ENCODE data around the gene ZNF17. TPM values are rescaled to one million over a fixed set of nuclear protein-coding genes. Genes with fewer than 3 reads are reported as not detected.

The ZNF17 gene
- total RNA-seq, 2 experiments from 2014 or later = 14.9 to 31.4 TPM

- intact Hi-C loops (cut with micrococcal nuclease; ENCODE audit: unreplicated experiment) = loop anchor here (5.0 kb wide), 1 partner anchor 364 kb away; no protein-coding TSS in a partner anchor
- no peak for DNase-seq (ENCODE audit: low spot score)
- CTCF ChIA-PET (ENCODE audit: unreplicated experiment) = no interaction called here
- Histone ChIP-seq H2AFZ (ENCODE audit: low read length) (no peak overlapping the region), H3K27ac (ENCODE audit: low read depth, low read length, poor library complexity, severe bottlenecking) (no peak overlapping the region), H3K79me2 (ENCODE audit: insufficient read depth, low read depth, low read length) (no peaks in the 10 kb centered on the region), H3K9me3 (ENCODE audit: low read length) (no peaks in the 10 kb centered on the region), H4K20me1 (ENCODE audit: insufficient read depth, low read length) (no peaks in the 10 kb centered on the region), H3K9me2 (ENCODE audit: insufficient read depth, low read length) (no peaks in the 10 kb centered on the region), H3K4me1 (ENCODE audit: insufficient read depth, low read length, poor library complexity, severe bottlenecking) (no peaks in the 10 kb centered on the region), H3K4me3 (ENCODE audit: low read depth, low read length, poor library complexity, severe bottlenecking) (no peak overlapping the region), H3K36me3 (ENCODE audit: insufficient read depth, low read length) (no peaks in the 10 kb centered on the region), H3K4me2 (ENCODE audit: low read length) (no peak overlapping the region)
- no TSS peak for BruUV-seq (replicated peaks)
- POLR2A ChIA-PET = no interaction called here
- TF ChIP-seq, protein P1, sequence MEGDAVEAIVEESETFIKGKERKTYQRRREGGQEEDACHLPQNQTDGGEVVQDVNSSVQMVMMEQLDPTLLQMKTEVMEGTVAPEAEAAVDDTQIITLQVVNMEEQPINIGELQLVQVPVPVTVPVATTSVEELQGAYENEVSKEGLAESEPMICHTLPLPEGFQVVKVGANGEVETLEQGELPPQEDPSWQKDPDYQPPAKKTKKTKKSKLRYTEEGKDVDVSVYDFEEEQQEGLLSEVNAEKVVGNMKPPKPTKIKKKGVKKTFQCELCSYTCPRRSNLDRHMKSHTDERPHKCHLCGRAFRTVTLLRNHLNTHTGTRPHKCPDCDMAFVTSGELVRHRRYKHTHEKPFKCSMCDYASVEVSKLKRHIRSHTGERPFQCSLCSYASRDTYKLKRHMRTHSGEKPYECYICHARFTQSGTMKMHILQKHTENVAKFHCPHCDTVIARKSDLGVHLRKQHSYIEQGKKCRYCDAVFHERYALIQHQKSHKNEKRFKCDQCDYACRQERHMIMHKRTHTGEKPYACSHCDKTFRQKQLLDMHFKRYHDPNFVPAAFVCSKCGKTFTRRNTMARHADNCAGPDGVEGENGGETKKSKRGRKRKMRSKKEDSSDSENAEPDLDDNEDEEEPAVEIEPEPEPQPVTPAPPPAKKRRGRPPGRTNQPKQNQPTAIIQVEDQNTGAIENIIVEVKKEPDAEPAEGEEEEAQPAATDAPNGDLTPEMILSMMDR (conservative IDR thresholded peaks at IDR 0.05; ENCODE audit: low read length) = no peak
- TF ChIP-seq EZH2phosphoT487 (IDR thresholded peaks at IDR 0.05; ENCODE audit: borderline replicate concordance, low read depth, low read length) = no peak
Measured at GRCh38 chr19:57466489-57466888, 55.5 kb downstream of the ZNF17 start.

Small RNAs within 50 kb of the gene (small RNA-seq; reads per million reads assigned to genes)
- gene VN1R107P = not detected

Other genes starting within 250 kb of the ZNF17 start
- not detected in 2 replicates for gene DUXA, start 243.7 kb upstream of the ZNF17 start, total RNA-seq (2014; rRNA removed; shearing (Covaris generic))
- gene DUXA, start 243.7 kb upstream of the ZNF17 start, total RNA-seq (2022) = not detected in 2 replicates
- 7.3 and 10.0 TPM in 2 replicates for gene ZNF264, start 219.7 kb upstream of the ZNF17 start, total RNA-seq (2014; rRNA removed; shearing (Covaris generic))
- gene ZNF264, start 219.7 kb upstream of the ZNF17 start, total RNA-seq (2022) = 12.2 and 12.6 TPM in 2 replicates
- gene AURKC, start 180.1 kb upstream of the ZNF17 start, total RNA-seq (2014; rRNA removed; shearing (Covaris generic)) = not detected in 2 replicates
- gene AURKC, start 180.1 kb upstream of the ZNF17 start, total RNA-seq (2022) = 1.1 TPM in 1 of 2 replicates, not detected in the other
- 12.2 and 14.9 TPM in 2 replicates for gene ZNF805, start 170.5 kb upstream of the ZNF17 start, total RNA-seq (2014; rRNA removed; shearing (Covaris generic))
- 8.1 and 10.9 TPM in 2 replicates for gene ZNF805, start 170.5 kb upstream of the ZNF17 start, total RNA-seq (2022)
- 93.4 and 94.7 TPM in 2 replicates for gene ZNF460, start 130.7 kb upstream of the ZNF17 start, total RNA-seq (2014; rRNA removed; shearing (Covaris generic))
- 62.5 and 67.5 TPM in 2 replicates for gene ZNF460, start 130.7 kb upstream of the ZNF17 start, total RNA-seq (2022)
- 11.5 and 14.6 TPM in 2 replicates for gene ZNF543, start 90.7 kb upstream of the ZNF17 start, total RNA-seq (2014; rRNA removed; shearing (Covaris generic))
- gene ZNF543, start 90.7 kb upstream of the ZNF17 start, total RNA-seq (2022) = 9.4 and 10.9 TPM in 2 replicates
- 5.0 and 6.8 TPM in 2 replicates for gene ZNF304, start 59.9 kb upstream of the ZNF17 start, total RNA-seq (2014; rRNA removed; shearing (Covaris generic))
- gene ZNF304, start 59.9 kb upstream of the ZNF17 start, total RNA-seq (2022) = 5.8 and 6.8 TPM in 2 replicates
- 12.7 and 19.3 TPM in 2 replicates for gene TRAPPC2B, start 47.6 kb upstream of the ZNF17 start, total RNA-seq (2014; rRNA removed; shearing (Covaris generic))
- 8.7 and 9.8 TPM in 2 replicates for gene TRAPPC2B, start 47.6 kb upstream of the ZNF17 start, total RNA-seq (2022)
- 2.8 and 3.9 TPM in 2 replicates for gene ZNF547, start 47.6 kb upstream of the ZNF17 start, total RNA-seq (2014; rRNA removed; shearing (Covaris generic))
- gene ZNF547, start 47.6 kb upstream of the ZNF17 start, total RNA-seq (2022) = 4.5 and 4.8 TPM in 2 replicates
- gene ZNF548, start 21.3 kb upstream of the ZNF17 start, total RNA-seq (2014; rRNA removed; shearing (Covaris generic)) = 18.9 and 23.9 TPM in 2 replicates
- 41.8 and 42.4 TPM in 2 replicates for gene ZNF548, start 21.3 kb upstream of the ZNF17 start, total RNA-seq (2022)
- 27.1 and 30.1 TPM in 2 replicates for gene ZNF749, start 24.2 kb downstream of the ZNF17 start, total RNA-seq (2014; rRNA removed; shearing (Covaris generic))
- 14.2 and 18.0 TPM in 2 replicates for gene ZNF749, start 24.2 kb downstream of the ZNF17 start, total RNA-seq (2022)
- gene VN1R1, start 46.0 kb downstream of the ZNF17 start, total RNA-seq (2014; rRNA removed; shearing (Covaris generic)) = not detected in 2 replicates
- not detected in 2 replicates for gene VN1R1, start 46.0 kb downstream of the ZNF17 start, total RNA-seq (2022)
- 0.85 and 0.88 TPM in 2 replicates for gene ZNF772, start 66.4 kb downstream of the ZNF17 start, total RNA-seq (2014; rRNA removed; shearing (Covaris generic))
- gene ZNF772, start 66.4 kb downstream of the ZNF17 start, total RNA-seq (2022) = 1.1 and 1.5 TPM in 2 replicates
- gene ZNF419, start 76.6 kb downstream of the ZNF17 start, total RNA-seq (2014; rRNA removed; shearing (Covaris generic)) = 5.0 and 7.2 TPM in 2 replicates
- 6.7 and 10.5 TPM in 2 replicates for gene ZNF419, start 76.6 kb downstream of the ZNF17 start, total RNA-seq (2022)
- gene ZNF773, start 88.8 kb downstream of the ZNF17 start, total RNA-seq (2014; rRNA removed; shearing (Covaris generic)) = 9.6 and 12.0 TPM in 2 replicates
- 6.1 and 8.7 TPM in 2 replicates for gene ZNF773, start 88.8 kb downstream of the ZNF17 start, total RNA-seq (2022)
- 6.1 and 7.5 TPM in 2 replicates for gene ZNF549, start 116.2 kb downstream of the ZNF17 start, total RNA-seq (2014; rRNA removed; shearing (Covaris generic))
- 6.6 and 8.8 TPM in 2 replicates for gene ZNF549, start 116.2 kb downstream of the ZNF17 start, total RNA-seq (2022)
- gene ZNF550, start 148.7 kb downstream of the ZNF17 start, total RNA-seq (2014; rRNA removed; shearing (Covaris generic)) = 6.3 and 6.9 TPM in 2 replicates
- 6.8 and 8.7 TPM in 2 replicates for gene ZNF550, start 148.7 kb downstream of the ZNF17 start, total RNA-seq (2022)
- gene ZNF416, start 167.8 kb downstream of the ZNF17 start, total RNA-seq (2014; rRNA removed; shearing (Covaris generic)) = 4.6 and 5.0 TPM in 2 replicates
- 3.1 and 4.9 TPM in 2 replicates for gene ZNF416, start 167.8 kb downstream of the ZNF17 start, total RNA-seq (2022)
- gene ZIK1, start 173.0 kb downstream of the ZNF17 start, total RNA-seq (2014; rRNA removed; shearing (Covaris generic)) = 0.47 and 0.98 TPM in 2 replicates
- not detected in 2 replicates for gene ZIK1, start 173.0 kb downstream of the ZNF17 start, total RNA-seq (2022)
- gene ZNF530, start 188.7 kb downstream of the ZNF17 start, total RNA-seq (2014; rRNA removed; shearing (Covaris generic)) = 6.2 and 13.4 TPM in 2 replicates
- gene ZNF530, start 188.7 kb downstream of the ZNF17 start, total RNA-seq (2022) = 7.7 and 8.0 TPM in 2 replicates
- gene ZNF134, start 203.1 kb downstream of the ZNF17 start, total RNA-seq (2014; rRNA removed; shearing (Covaris generic)) = 11.1 and 19.9 TPM in 2 replicates
- gene ZNF134, start 203.1 kb downstream of the ZNF17 start, total RNA-seq (2022) = 7.7 and 11.0 TPM in 2 replicates
- 12.1 and 19.0 TPM in 2 replicates for gene ZNF211, start 222.0 kb downstream of the ZNF17 start, total RNA-seq (2014; rRNA removed; shearing (Covaris generic))
- gene ZNF211, start 222.0 kb downstream of the ZNF17 start, total RNA-seq (2022) = 10.5 and 15.2 TPM in 2 replicates

All from OCI-LY7 (cell line).